ENCODE results near the gene AMMECR1. TPM values are rescaled to one million over a fixed set of nuclear protein-coding genes. Genes with fewer than 3 reads are reported as not detected.

The AMMECR1 gene
- total and polyA plus RNA-seq, 2 experiments from 2014 or later, result 16.9 to 32.5 TPM

GRCh38 chrX:110192516-110192915 lies 125.4 kb downstream of the AMMECR1 start:
- Histone ChIP-seq H3K36me3 (ENCODE audit: insufficient read depth) (no peaks in the 10 kb centered on the region), H3F3A (replicated peaks; ENCODE audit: low read depth) (no peaks in the 10 kb centered on the region), H3K4me1 (ENCODE audit: insufficient read depth) (peaks cover 6% of the 10 kb centered on the region; the same call in 1 of the 2 replicates), H3K27ac (ENCODE audit: low read depth) (no peak overlapping the region), H3K27me3 (ENCODE audit: insufficient read depth) (no peaks in the 10 kb centered on the region), H3K4me3 (no peak overlapping the region), H3K79me2 (replicated peaks; ENCODE audit: insufficient read depth) (no peaks in the 10 kb centered on the region), H2AFZ (no peak overlapping the region), H3K4me2 (no peak overlapping the region), H3K9me2 (ENCODE audit: insufficient read depth) (no peaks in the 10 kb centered on the region), H4K20me1 (replicated peaks; ENCODE audit: insufficient read depth) (no peaks in the 10 kb centered on the region; the same call in 1 of the 2 replicates)
- no peaks in the 10 kb centered on the region for H3K27me3 Mint-ChIP-seq (ENCODE audit: insufficient read depth, low read depth, poor library complexity)
- TF ChIP-seq ZNF462 (CRISPR knock-in tag; IDR thresholded peaks at IDR 0.05) (no peak), CREB1 (CRISPR knock-in tag; IDR thresholded peaks at IDR 0.05; ENCODE audit: low read depth) (no peak), ZNF331 (CRISPR knock-in tag; IDR thresholded peaks at IDR 0.05; ENCODE audit: low read depth) (no peak), EZH2 (IDR thresholded peaks at IDR 0.05; ENCODE audit: low read depth, unreplicated experiment) (no peak), STAT1 (IDR thresholded peaks at IDR 0.05; ENCODE audit: unreplicated experiment) (no peak)
- H3K36me3 Mint-ChIP-seq (ENCODE audit: low read depth), result no peaks in the 10 kb centered on the region
- no peaks in the 10 kb centered on the region; the same call in 2 of the 3 replicates for H3K9me3 Mint-ChIP-seq
- no peak for DNase-seq (ENCODE audit: low spot score)
- no peak for ATAC-seq
- H3K4me1 Mint-ChIP-seq, result peaks cover 9% of the 10 kb centered on the region; the same call in 2 of the 3 replicates
- H3K4me3 Mint-ChIP-seq, result no peak overlapping the region
- no peak overlapping the region for H3K27ac Mint-ChIP-seq

Measured in GM23338 (cell line).